Measurements from ENCODE around the gene CYP24A1.

Gene CYP24A1

DNA sequence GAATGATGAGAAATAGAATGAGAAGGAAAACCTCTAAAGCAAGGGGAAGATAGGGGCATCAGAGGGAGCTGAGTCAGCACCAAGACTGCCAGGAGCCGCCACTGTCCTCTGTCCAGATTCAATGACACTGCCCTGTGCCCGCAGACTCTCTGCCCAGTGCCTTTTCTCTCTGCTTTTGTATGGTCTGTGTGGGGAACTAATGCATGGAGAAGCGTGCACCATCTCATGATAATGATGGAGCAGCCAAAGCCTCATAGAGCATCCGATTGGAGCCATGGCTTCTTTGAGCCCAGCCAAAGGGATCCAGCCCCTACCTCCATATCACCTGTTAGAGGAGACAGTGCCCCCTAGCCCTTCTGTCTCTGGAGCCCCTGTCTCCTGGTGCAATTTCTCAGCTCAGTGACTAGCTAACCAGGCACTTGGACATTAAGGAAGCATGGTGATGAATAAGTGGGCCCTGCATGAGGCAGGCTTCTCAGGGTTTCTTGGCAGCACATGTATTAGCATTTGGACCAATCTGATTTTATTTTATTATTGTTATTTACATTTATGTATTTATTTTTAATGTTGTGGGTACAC, 27.6 kb upstream of the CYP24A1 start:
- DNase-seq (ENCODE audit: low spot score): no peak

- DNase-seq (ENCODE audit: low spot score): no peak
These were observed 26.9 kb upstream of the CYP24A1 start for GRCh38 chr20:54200487-54201267.

DNA sequence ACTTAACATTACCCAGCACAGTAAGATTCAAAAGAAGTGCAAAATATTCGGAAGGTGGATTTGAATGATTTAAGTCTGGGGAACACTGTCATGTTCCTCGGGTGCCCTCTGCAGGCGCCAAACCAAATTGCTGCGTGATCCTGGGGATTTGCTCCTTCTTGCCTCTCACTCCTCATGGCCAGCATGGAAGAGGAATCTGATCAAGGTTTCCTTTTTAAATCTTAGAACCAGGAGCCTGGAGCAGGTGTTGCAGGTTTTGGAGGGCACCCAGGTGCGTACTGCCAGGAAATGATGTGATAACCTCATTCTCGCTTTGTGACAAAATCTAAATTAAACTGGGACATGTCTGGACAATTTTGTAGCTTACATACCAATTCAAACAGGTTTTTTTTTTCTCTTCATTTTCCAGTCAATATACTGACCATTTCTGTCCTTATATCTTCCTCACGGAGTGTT, 26.0 kb upstream of the CYP24A1 start:
- peak; percentile 78 for DNase-seq (ENCODE audit: low spot score)

DNA sequence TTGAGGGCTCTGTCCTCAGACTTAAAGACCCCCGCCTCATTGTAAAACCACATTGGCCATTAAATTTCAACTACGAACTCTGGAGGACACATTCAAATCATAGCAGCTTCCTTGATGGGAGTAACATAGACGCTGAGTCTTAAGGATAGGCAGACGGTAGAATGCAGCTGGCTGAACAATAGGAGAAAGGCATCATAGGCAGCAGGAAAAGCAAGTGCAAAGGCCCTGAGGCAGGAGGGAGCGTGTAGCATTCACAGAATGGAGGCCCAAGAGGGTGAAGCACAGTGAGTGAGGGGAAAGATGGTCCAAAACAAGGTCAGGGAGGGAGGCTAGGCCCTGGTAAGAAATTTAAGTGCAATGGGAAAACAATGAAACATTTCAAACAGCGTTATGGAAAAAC, 25.5 kb upstream of the CYP24A1 start:
- no peak for DNase-seq (ENCODE audit: low spot score)

DNA sequence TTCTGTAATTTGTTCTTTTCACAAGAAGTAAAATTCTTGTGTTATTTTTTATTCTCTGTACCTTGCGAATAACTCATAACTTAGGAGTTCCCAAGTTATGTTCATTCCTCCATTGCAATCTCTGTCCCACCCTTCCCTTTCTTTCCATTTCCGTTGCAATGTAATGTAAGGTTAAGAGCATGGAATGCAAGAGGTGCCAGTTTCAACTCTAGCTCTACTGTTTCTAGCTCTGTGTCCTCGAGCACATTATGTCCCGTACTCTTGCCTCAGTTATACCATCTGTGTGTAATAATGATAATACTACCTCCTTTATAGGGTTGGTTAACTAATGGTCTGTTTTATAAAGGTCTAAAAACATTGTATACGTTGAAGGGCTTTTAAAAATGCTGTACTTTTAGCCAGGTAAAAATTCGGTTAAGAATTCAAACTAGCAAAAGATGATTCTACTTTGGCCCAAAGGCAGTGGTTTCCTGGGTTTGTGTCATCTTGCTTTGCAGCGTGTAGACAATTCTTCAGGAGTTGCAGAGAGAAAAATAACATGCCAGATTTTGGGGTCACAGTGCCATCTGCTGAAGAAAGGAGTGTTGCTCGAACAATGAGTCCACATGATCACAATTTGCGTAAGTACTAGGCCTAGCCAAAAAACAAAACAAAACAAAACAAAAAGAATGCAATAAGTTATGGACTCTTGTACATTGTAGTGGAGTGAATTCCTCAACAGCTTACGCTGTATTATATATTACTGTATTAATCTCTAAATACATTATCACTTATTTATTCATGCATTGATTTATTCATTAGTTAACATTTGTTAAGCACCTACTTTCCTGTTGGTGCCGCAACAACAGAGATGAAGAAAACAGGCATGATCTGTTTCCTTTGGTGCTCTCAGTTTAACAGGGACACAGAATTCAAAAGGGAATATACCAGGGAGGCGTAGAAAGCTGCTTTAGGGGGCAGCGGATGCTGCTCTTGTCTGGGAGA, 24.1 kb upstream of the CYP24A1 start:
- DNase-seq (ENCODE audit: low spot score): no peak

DNA sequence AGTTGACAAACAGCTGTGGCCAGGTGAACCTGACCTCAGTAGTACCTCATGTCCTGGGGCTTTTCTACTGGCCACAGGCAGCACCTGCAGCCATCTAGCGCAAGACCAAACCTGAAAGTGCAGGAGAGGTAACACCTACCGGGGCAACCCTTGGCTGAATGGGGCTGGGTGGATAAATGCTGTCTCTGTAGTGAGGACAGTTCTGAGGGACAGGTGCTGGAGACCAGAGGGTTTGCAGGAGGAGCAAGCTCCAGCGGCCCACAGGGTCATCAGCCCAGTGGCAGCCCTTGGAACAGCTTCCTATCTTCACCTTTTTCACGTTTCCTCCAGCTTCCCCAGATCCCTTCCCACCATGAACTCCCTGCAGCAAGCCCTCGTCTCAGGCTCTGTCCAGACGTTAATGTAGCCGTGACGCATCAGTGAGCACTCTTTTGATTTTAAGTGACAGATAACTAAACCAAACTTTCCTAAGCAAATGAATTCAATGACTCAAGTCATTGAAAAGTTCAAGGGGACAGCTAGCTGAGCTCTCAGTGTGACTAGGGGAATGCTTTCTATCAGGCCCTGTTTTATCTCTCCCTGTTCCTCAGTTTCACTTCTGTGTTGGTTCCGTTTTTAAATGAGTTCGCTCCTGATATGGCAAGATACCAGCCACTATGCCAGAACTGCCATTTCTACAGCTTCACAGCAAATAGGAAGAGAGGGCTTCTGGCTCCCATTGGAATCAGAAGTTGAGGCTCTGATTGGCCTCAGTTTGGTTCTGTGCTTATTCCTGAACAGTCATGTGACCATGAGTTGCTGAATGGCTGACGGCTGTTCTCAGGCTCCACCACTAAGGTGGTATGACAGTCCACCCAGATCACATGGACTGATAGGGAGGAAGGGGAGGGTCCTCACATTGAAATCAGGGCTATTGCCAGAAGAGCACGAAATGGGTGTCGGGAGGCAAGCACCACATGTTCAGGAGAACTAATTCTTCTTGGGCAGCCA, 22.0 kb upstream of the CYP24A1 start:
- DNase-seq (ENCODE audit: low spot score): no peak

GRCh38 chr20:54194724-54195438, 21.1 kb upstream of the CYP24A1 start:
- no peak for DNase-seq (ENCODE audit: low spot score)

DNA sequence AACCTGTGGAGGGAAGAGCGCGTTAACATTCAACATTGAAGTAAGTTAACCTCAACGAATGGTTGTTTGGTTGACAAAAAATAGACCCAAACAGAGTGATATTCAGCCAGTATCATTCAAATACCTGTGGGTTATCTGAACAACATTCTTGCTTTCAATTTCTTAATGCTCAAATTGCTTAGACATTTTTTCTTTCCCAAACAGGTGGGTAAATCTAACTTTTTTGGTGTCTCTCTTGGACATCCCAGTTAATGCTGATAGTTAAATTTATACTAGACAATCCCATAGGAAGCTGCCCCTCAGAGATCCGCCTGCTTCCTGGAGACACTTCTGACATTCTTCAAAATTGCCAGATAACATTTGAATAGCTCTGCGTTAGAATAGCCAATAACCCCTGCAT, 20.0 kb upstream of the CYP24A1 start:
- DNase-seq (ENCODE audit: low spot score): no peak

DNA sequence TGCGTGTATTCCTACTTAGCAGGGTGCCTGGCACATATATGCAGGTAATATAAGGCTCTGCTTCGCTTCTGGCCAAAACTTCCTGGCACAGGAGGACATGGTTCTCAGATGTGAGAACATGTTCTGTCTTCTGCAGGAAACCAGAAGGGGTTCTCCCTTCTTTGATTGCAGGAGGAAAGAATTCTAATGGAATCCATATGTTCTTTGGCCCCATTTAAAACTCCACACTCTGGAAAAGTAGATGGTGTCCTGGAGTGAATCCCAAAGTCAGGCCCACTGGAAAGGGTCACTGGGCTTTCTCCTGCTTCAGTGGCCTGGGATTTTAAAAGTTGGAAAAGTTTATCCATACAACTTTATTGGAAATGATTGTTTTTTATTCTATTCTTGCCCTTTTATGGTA, 16.4 kb upstream of the CYP24A1 start:
- DNase-seq (ENCODE audit: low spot score): no peak

DNA sequence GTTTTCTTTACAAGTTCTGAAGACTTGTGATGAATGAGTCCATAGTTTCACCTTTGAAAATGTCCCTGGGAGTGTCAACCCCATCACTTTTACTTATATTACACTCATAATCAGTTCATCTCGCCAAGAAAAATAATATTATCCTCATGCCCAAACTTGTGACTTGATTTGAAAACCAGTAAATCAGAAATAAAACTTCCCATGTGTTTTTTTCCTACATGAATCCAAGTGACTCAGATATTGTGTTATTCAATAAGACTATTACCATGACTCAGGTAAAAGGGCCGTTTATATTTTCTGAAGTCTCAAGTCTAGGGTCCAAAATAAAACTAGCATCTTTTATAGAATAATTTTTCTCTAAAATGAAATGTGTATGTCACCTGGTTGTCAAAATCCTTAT, 15.8 kb upstream of the CYP24A1 start:
- DNase-seq (ENCODE audit: low spot score): no peak

DNA sequence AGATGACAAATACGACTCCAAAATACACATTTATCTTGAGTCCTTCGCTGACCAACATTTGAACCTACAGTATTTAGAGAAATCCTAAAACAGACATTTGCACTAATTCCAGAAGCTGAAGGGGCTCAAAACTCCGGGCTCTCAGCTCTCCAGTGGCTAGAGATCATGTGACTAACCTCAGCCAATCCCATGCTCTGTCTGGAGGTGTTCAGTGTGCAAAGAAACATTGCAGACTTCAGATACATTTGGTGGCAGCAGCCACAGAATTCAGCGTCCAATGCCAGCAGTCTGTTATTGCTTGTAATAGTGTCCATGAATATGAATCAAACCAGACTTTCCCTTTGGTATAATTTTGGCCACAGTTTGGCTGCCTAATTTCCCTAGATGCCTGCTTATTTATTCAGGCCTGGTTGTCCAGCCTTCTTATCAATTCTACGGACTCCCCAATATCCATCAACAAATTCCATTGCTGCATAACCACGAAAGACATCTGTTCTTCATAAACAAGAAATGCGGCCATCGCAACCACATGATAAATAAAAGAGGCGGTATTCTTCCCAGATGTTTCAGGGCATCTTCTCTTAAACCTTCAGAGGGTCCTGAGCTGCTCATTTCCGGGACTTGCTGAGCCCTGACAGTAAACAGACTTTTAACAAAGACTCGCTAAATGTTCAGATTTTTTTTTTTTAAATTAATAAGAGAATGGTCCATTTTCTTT, 14.5 kb upstream of the CYP24A1 start:
- no peak for DNase-seq (ENCODE audit: low spot score)

- no peak for DNase-seq (ENCODE audit: low spot score)
These were observed 11.3 kb upstream of the CYP24A1 start for GRCh38 chr20:54184904-54185626.

DNA sequence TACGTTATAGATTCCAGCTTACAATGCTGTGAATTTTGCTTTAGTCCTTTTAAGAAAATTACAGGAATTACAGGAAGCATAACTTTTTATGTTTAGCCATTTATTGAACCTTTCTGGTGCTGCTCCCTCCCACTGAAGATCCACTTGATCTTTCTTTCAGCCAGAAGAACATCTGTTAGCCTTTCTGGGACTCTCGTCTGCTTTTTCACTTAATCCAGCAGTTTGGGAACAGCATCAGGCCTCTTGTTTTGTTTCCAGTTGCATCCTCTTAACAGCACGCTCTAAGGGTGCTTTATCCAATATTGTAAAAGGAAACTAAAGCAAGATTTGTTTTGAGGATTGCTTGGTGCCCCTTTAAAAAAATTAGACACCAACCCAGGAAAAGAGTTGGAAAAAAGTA, 10.3 kb upstream of the CYP24A1 start:
- no peak for DNase-seq (ENCODE audit: low spot score)

DNA sequence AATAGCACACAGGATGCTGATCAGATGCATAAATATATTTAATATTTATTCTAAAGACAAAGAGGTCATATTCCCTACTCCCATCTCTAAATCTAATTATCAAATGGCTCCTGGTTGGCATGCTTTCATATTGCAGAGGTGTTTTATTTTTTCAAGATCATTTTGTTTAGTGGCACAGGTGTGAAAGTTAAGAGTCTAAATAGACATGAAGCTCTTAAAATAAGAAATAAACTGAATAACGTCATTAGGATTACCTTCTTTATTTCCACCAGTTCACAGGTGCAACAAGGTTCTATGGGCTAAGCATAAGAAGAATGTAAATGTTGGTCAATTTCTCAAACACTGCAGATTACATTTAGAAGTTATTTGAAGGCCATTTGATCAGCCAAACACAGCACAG, 7.1 kb upstream of the CYP24A1 start:
- DNase-seq (ENCODE audit: low spot score): no peak

- DNase-seq (ENCODE audit: low spot score): no peak
These were observed 6.2 kb upstream of the CYP24A1 start for GRCh38 chr20:54179946-54180345.

- DNase-seq (ENCODE audit: low spot score): no peak
These were observed 4.5 kb upstream of the CYP24A1 start for GRCh38 chr20:54178256-54178655.

DNA sequence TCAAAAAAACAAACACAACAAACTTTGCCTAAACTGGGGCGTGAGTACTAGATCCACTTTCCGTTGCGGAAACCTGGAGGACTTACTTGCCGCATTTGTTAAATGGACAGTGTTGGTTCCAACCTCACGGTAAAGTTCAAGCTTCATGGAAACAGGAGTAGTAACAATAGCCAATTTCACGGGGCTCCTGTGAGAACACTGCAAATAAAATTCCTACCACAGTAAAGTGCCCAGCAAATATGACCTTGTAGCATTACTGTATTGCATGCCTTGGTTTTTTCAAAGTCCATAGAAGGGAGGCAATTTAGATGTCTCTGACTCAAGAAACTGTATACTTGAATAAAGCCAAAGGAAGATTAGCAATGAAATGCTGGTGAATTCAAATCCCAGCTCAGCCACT, 3.6 kb upstream of the CYP24A1 start:
- no peak for DNase-seq (ENCODE audit: low spot score)

DNA sequence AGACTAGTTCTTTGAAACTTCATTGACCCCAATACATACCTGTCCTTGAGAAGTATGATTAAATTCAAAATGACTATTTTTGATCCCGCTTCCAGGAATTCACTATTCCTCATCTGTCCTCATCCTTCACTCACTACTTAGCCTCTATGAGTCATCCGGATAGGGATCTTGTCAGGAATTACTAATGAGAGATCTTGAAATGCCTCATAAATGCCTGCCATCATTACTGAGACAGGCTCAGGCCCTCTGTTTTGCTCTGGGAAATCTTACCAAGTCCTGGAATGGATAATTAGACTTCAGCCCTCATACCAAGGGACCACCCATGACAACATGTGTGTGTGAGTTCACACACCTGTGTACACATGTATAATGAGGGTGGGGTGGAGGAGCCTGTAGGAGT, 2.8 kb upstream of the CYP24A1 start:
- no peak for DNase-seq (ENCODE audit: low spot score)

- DNase-seq (ENCODE audit: low spot score): no peak
These were observed 830 bp upstream of the CYP24A1 start for GRCh38 chr20:54174457-54175175.
